Immature natural killer cell (primary cell): ENCODE results near the gene TFB1M. TPM values are rescaled to one million over a fixed set of nuclear protein-coding genes. Genes with fewer than 3 reads are reported as not detected.

Experiments used
- polyA plus RNA-seq, 3 donors: library from polyadenylated mRNA; unstranded; fragments of 300-500 nt; fragmentation: Illumina TruSeq; gene quantifications; one replicate each; pipeline ENCODE4 v1.2.3, GENCODE V29; 2021

TFB1M gene
- polyA plus RNA-seq, 3 donors from 2014 or later: 7.8 to 16.1 (median 10.6) TPM

Other genes starting within 250 kb of the TFB1M start
- gene CLDN20, start 50.5 kb downstream of the TFB1M start, polyA plus RNA-seq: not detected
- gene NOX3, start 141.4 kb upstream of the TFB1M start, polyA plus RNA-seq: not detected